ENCODE data around the gene KCNA2. TPM values are rescaled to one million over a fixed set of nuclear protein-coding genes. Genes with fewer than 3 reads are reported as not detected.

KCNA2 gene
- total RNA-seq, 1 experiment from 2014 or later = 0.03 TPM

- Histone ChIP-seq H3K36me3 (replicated peaks; ENCODE audit: control insufficient read depth, insufficient read depth, low read length) (no peaks in the 10 kb centered on the region), H3K27me3 (ENCODE audit: control insufficient read depth, insufficient read depth, low read length) (peaks cover 27% of the 10 kb centered on the region), H3K4me3 (ENCODE audit: insufficient read depth, low read depth, low read length) (no peak overlapping the region)
- no peak for DNase-seq
Observed at GRCh38 chr1:110600716-110601115, 5.4 kb downstream of the KCNA2 start.

- H3K4me3 ChIP-seq (ENCODE audit: insufficient read depth, low read depth, low read length) = no peak overlapping the region
- H3K27me3 ChIP-seq (ENCODE audit: control insufficient read depth, insufficient read depth, low read length) = peaks cover 13% of the 10 kb centered on the region
- no peak for DNase-seq
- no peaks in the 10 kb centered on the region for H3K36me3 ChIP-seq (replicated peaks; ENCODE audit: control insufficient read depth, insufficient read depth, low read length)
Observed at GRCh38 chr1:110597966-110598365, 8.2 kb downstream of the KCNA2 start.

- Histone ChIP-seq H3K36me3 (replicated peaks; ENCODE audit: control insufficient read depth, insufficient read depth, low read length) (no peaks in the 10 kb centered on the region), H3K4me3 (ENCODE audit: insufficient read depth, low read depth, low read length) (no peak overlapping the region), H3K27me3 (ENCODE audit: control insufficient read depth, insufficient read depth, low read length) (peaks cover 13% of the 10 kb centered on the region)
- no peak for DNase-seq
Observed at GRCh38 chr1:110596312-110596711, 9.8 kb downstream of the KCNA2 start.

- Histone ChIP-seq H3K36me3 (replicated peaks; ENCODE audit: control insufficient read depth, insufficient read depth, low read length) (no peaks in the 10 kb centered on the region), H3K27me3 (ENCODE audit: control insufficient read depth, insufficient read depth, low read length) (peaks cover 13% of the 10 kb centered on the region), H3K4me3 (ENCODE audit: insufficient read depth, low read depth, low read length) (no peak overlapping the region)
- no peak for DNase-seq
Observed at GRCh38 chr1:110595353-110595710, 10.8 kb downstream of the KCNA2 start.

GRCh38 chr1:110594456-110595352 lies 11.5 kb downstream of the KCNA2 start:
- no peak for DNase-seq
- no peaks in the 10 kb centered on the region for H3K36me3 ChIP-seq (replicated peaks; ENCODE audit: control insufficient read depth, insufficient read depth, low read length)
- H3K4me3 ChIP-seq (ENCODE audit: insufficient read depth, low read depth, low read length) = no peak overlapping the region
- peaks cover 13% of the 10 kb centered on the region for H3K27me3 ChIP-seq (ENCODE audit: control insufficient read depth, insufficient read depth, low read length)

- DNase-seq = no peak
- Histone ChIP-seq H3K27me3 (ENCODE audit: control insufficient read depth, insufficient read depth, low read length) (peaks cover 11% of the 10 kb centered on the region), H3K36me3 (replicated peaks; ENCODE audit: control insufficient read depth, insufficient read depth, low read length) (no peaks in the 10 kb centered on the region), H3K4me3 (ENCODE audit: insufficient read depth, low read depth, low read length) (no peak overlapping the region)
Observed at GRCh38 chr1:110593902-110594301, 12.3 kb downstream of the KCNA2 start.

- Histone ChIP-seq H3K36me3 (replicated peaks; ENCODE audit: control insufficient read depth, insufficient read depth, low read length) (no peaks in the 10 kb centered on the region), H3K27me3 (ENCODE audit: control insufficient read depth, insufficient read depth, low read length) (peaks cover 6% of the 10 kb centered on the region; the same call in 1 of the 2 replicates), H3K4me3 (ENCODE audit: insufficient read depth, low read depth, low read length) (no peak overlapping the region)
- DNase-seq = no peak
Observed at GRCh38 chr1:110591956-110592355, 14.2 kb downstream of the KCNA2 start.

- H3K27me3 ChIP-seq (ENCODE audit: control insufficient read depth, insufficient read depth, low read length) = no peaks in the 10 kb centered on the region; the same call in 1 of the 2 replicates
Observed at GRCh38 chr1:110588991-110589390, 17.2 kb downstream of the KCNA2 start.

GRCh38 chr1:110588486-110588885 lies 17.7 kb downstream of the KCNA2 start:
- no peak for DNase-seq
- H3K4me3 ChIP-seq (ENCODE audit: insufficient read depth, low read depth, low read length) = no peak overlapping the region
- no peaks in the 10 kb centered on the region for H3K36me3 ChIP-seq (replicated peaks; ENCODE audit: control insufficient read depth, insufficient read depth, low read length)
- H3K27me3 ChIP-seq (ENCODE audit: control insufficient read depth, insufficient read depth, low read length) = no peaks in the 10 kb centered on the region; the same call in 1 of the 2 replicates

More at GRCh38 chr1:110588991-110589390, 17.2 kb downstream of the KCNA2 start:
- no peak for DNase-seq
- no peaks in the 10 kb centered on the region for H3K36me3 ChIP-seq (replicated peaks; ENCODE audit: control insufficient read depth, insufficient read depth, low read length)
- no peak overlapping the region for H3K4me3 ChIP-seq (ENCODE audit: insufficient read depth, low read depth, low read length)

GRCh38 chr1:110587906-110588305 lies 18.3 kb downstream of the KCNA2 start:
- Histone ChIP-seq H3K27me3 (ENCODE audit: control insufficient read depth, insufficient read depth, low read length) (no peaks in the 10 kb centered on the region; the same call in 1 of the 2 replicates), H3K36me3 (replicated peaks; ENCODE audit: control insufficient read depth, insufficient read depth, low read length) (no peaks in the 10 kb centered on the region)

GRCh38 chr1:110585481-110585880 lies 20.7 kb downstream of the KCNA2 start:
- Histone ChIP-seq H3K36me3 (replicated peaks; ENCODE audit: control insufficient read depth, insufficient read depth, low read length) (no peaks in the 10 kb centered on the region), H3K27me3 (ENCODE audit: control insufficient read depth, insufficient read depth, low read length) (no peaks in the 10 kb centered on the region), H3K4me3 (ENCODE audit: insufficient read depth, low read depth, low read length) (no peak overlapping the region)
- DNase-seq = no peak

More at GRCh38 chr1:110587906-110588305, 18.3 kb downstream of the KCNA2 start:
- H3K4me3 ChIP-seq (ENCODE audit: insufficient read depth, low read depth, low read length) = no peak overlapping the region
- DNase-seq = no peak

GRCh38 chr1:110584045-110584444 lies 22.1 kb downstream of the KCNA2 start:
- no peaks in the 10 kb centered on the region for H3K27me3 ChIP-seq (ENCODE audit: control insufficient read depth, insufficient read depth, low read length)
- H3K4me3 ChIP-seq (ENCODE audit: insufficient read depth, low read depth, low read length) = no peak overlapping the region
- no peaks in the 10 kb centered on the region for H3K36me3 ChIP-seq (replicated peaks; ENCODE audit: control insufficient read depth, insufficient read depth, low read length)
- DNase-seq = no peak

- no peaks in the 10 kb centered on the region for H3K36me3 ChIP-seq (replicated peaks; ENCODE audit: control insufficient read depth, insufficient read depth, low read length)
- no peaks in the 10 kb centered on the region for H3K27me3 ChIP-seq (ENCODE audit: control insufficient read depth, insufficient read depth, low read length)
- no peak overlapping the region for H3K4me3 ChIP-seq (ENCODE audit: insufficient read depth, low read depth, low read length)
- no peak for DNase-seq
Observed at GRCh38 chr1:110583505-110583904, 22.7 kb downstream of the KCNA2 start.

GRCh38 chr1:110582378-110582777 lies 23.8 kb downstream of the KCNA2 start:
- no peaks in the 10 kb centered on the region for H3K36me3 ChIP-seq (replicated peaks; ENCODE audit: control insufficient read depth, insufficient read depth, low read length)
- no peak for DNase-seq
- no peak overlapping the region for H3K4me3 ChIP-seq (ENCODE audit: insufficient read depth, low read depth, low read length)
- H3K27me3 ChIP-seq (ENCODE audit: control insufficient read depth, insufficient read depth, low read length) = no peaks in the 10 kb centered on the region

- Histone ChIP-seq H3K27me3 (ENCODE audit: control insufficient read depth, insufficient read depth, low read length) (peaks cover 2% of the 10 kb centered on the region), H3K36me3 (replicated peaks; ENCODE audit: control insufficient read depth, insufficient read depth, low read length) (no peaks in the 10 kb centered on the region), H3K4me3 (ENCODE audit: insufficient read depth, low read depth, low read length) (no peak overlapping the region)
- DNase-seq = no peak
Observed at GRCh38 chr1:110581682-110582145, 24.4 kb downstream of the KCNA2 start.
